ENCODE measurements around the gene NFIB. TPM values are rescaled to one million over a fixed set of nuclear protein-coding genes. Genes with fewer than 3 reads are reported as not detected.

Gene NFIB
- total RNA-seq, 2 donors from 2014 or later, result 47.0 to 65.9 TPM

DNA sequence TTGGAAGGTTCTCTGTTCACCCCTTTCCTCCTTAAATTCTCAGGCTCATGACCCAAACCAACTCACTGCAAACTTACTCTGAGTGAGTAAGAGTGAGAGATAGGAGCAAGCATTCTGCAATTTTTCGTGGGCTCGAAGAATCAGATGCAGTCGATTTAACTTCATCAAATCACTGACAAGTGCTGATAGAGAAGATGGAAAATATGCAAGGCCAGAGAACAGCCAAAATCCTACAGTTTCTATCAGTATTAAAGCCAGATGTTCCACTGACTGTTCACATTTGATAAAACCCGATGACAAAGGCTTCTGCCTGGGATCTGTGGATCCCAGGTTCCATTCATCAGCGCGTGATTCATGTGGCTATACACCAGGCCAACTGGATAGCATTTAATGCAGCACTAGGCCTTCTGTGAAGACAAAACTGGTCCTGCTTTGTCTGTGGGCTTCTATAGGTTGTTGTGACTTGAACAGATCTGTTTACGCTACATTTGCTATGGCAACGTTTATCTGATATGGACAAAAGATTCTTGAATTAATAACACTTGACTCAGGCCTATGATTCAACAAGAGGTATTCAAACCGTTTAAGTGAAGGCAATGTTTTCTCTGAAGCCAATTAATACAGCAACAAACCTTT lies 251.2 kb downstream of the NFIB start:
- no peaks in the 10 kb centered on the region for H3K4me1 ChIP-seq
- intact Hi-C loops (cut with DNase I), result no loop called here
- 80% methylated on average over 9 of the region's 9 CpGs for WGBS, 2 donors
- no peaks in the 10 kb centered on the region for H3K27me3 ChIP-seq
- H3K9me3 ChIP-seq, result no peaks in the 10 kb centered on the region
- DNase-seq (no peak), ATAC-seq (no peak)
- no peak overlapping the region for H3K4me3 ChIP-seq
- no peak overlapping the region for H3K27ac ChIP-seq
- TF ChIP-seq CTCF (IDR thresholded peaks at IDR 0.05), result no peak
- no peak for TF ChIP-seq POLR2A (IDR thresholded peaks at IDR 0.05)
- H3K36me3 ChIP-seq (replicated peaks in 1 of 2; ENCODE audit: insufficient read depth in 1 of 2, low read depth in 2 of 2), result no peaks in the 10 kb centered on the region

DNA sequence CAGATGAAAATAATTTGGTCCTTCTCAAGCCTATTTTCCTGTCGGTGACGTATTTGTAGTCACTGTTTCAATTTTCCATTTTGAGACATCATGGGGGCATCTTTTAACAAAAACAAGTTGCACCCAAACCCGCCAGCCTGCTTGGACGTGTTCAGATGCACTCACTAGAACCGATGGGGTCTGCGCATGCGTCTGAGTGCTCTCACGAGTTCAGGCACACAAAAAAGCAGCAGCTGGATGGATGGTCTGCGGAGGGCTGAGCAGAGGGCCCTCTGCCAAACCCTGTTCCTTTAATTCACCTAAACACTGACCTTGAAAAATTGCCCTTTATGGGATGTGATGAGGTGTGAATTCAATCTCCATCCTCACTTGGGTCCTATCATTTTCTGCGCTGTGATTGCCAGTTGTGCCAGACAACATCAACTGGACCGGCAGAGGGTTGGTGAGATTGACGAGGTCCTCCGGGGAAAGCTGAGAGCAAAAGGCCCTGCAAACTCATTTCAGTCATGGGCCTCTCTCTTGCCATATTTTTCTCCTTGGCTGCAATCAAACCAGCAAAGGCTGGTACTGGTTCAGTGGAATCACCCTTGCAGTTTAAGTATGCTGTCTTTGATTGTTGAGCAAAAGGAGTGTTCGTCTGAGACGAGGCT lies 251.9 kb downstream of the NFIB start:
- no peaks in the 10 kb centered on the region for H3K27me3 ChIP-seq
- no peaks in the 10 kb centered on the region for H3K9me3 ChIP-seq
- H3K27ac ChIP-seq, result no peak overlapping the region
- intact Hi-C loops (cut with DNase I), result no loop called here
- TF ChIP-seq POLR2A (IDR thresholded peaks at IDR 0.05), result no peak
- no peak for TF ChIP-seq CTCF (IDR thresholded peaks at IDR 0.05)
- H3K4me1 ChIP-seq, result no peaks in the 10 kb centered on the region
- no peaks in the 10 kb centered on the region for H3K36me3 ChIP-seq (replicated peaks in 1 of 2; ENCODE audit: insufficient read depth in 1 of 2, low read depth in 2 of 2)
- 87 to 88% methylated on average over 15 of the region's 15 CpGs for WGBS, 2 donors
- no peak overlapping the region for H3K4me3 ChIP-seq
- DNase-seq (no peak), ATAC-seq (no peak)

- Histone ChIP-seq H3K4me1 (no peaks in the 10 kb centered on the region), H3K36me3 (replicated peaks in 1 of 2; ENCODE audit: insufficient read depth in 1 of 2, low read depth in 2 of 2) (no peaks in the 10 kb centered on the region), H3K27ac (no peak overlapping the region), H3K9me3 (no peaks in the 10 kb centered on the region), H3K4me3 (no peak overlapping the region), H3K27me3 (no peaks in the 10 kb centered on the region)
- intact Hi-C loops (cut with DNase I), result no loop called here
- TF ChIP-seq POLR2A (IDR thresholded peaks at IDR 0.05) (no peak), CTCF (IDR thresholded peaks at IDR 0.05) (no peak)
- ATAC-seq (no peak), DNase-seq (no peak)
- 73 to 81% methylated on average over 5 of the region's 5 CpGs for WGBS, 2 donors
These were observed 255.6 kb downstream of the NFIB start for GRCh38 chr9:14058325-14058688.

DNA sequence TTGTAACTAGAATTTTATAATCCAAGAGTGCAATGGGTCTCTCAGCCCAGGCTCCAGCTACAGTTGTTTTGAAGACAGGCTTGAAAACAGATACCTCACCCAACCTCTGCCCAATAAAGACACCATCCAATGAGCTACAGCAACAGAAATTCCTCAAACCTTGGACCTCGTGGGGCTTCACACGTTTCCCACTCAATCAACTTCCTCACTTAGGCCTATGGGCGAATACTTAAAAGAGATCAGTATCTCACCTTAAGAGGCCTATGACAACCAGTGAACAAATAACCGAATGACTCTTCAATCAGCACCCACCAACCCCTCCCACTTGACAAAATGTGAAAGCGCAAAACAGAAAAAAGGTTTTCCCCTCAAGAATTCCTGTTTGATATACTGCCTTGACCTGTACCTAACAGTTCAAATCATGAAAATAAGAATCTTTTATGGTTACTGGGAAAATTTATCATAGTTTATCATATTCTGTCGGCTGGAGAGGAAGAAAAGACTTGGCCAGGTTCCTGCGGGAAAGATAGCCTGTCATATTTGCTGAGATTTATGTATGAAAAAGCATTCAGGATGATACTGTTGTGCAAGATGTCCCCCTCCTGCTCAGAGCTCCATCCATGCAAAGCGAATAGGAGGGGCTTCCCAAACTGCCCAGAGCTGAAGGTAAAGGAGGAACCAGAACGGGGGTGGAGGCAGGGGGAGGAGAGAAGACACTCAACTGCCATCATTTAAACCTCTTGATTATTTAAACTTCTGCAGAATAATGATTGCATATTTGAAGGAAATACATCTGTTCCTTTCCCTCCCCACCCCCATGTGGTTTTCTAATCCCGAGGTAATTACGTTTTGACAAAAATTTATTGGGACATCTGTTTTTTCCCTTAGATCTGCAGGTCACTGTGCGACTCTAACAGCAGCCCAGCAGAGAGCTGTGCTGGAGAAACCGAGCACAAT lies 256.3 kb downstream of the NFIB start:
- WGBS, 2 donors, result 77% methylated on average over 13 of the region's 13 CpGs
- no peak overlapping the region for H3K4me3 ChIP-seq
- intact Hi-C loops (cut with DNase I), result no loop called here
- no peak for ATAC-seq
- H3K27ac ChIP-seq, result no peak overlapping the region
- no peak for DNase-seq
- H3K27me3 ChIP-seq, result no peaks in the 10 kb centered on the region
- no peak for TF ChIP-seq POLR2A (IDR thresholded peaks at IDR 0.05)
- H3K4me1 ChIP-seq, result no peaks in the 10 kb centered on the region
- H3K36me3 ChIP-seq (replicated peaks in 1 of 2; ENCODE audit: insufficient read depth in 1 of 2, low read depth in 2 of 2), result no peaks in the 10 kb centered on the region
- H3K9me3 ChIP-seq, result no peaks in the 10 kb centered on the region

- TF ChIP-seq CTCF (IDR thresholded peaks at IDR 0.05) (no peak), POLR2A (IDR thresholded peaks at IDR 0.05) (no peak)
- Histone ChIP-seq H3K27me3 (no peaks in the 10 kb centered on the region), H3K27ac (no peak overlapping the region), H3K36me3 (replicated peaks in 1 of 2; ENCODE audit: insufficient read depth in 1 of 2, low read depth in 2 of 2) (no peaks in the 10 kb centered on the region), H3K4me3 (no peak overlapping the region), H3K4me1 (no peaks in the 10 kb centered on the region), H3K9me3 (no peaks in the 10 kb centered on the region)
- DNase-seq, result no peak
- intact Hi-C loops (cut with DNase I), result no loop called here
- no peak for ATAC-seq
- WGBS, 2 donors, result 46 to 70% methylated on average over 3 of the region's 3 CpGs
These were observed 257.6 kb downstream of the NFIB start for GRCh38 chr9:14056316-14056861.

Measured in body of pancreas (tissue), 4 donors.